Prostate gland (tissue), 2 donors: Measurements from ENCODE around the gene SYDE2.

ENCODE experiments used
- CTCF ChIP-seq, 4 experiments: fragments of 200-600 bp in 2 of 4; fragments of 450-650 bp in 2 of 4; sonication (generic) in 2 of 4; IDR thresholded peaks; 1 replicate in 3 of 4; 2 replicates in 1 of 4; pipeline ENCODE4 v1.5.1; 2016 to 2019; ENCODE audit warnings: antibody characterized with exemption in 4 of 4, mild to moderate bottlenecking in 2 of 4, moderate library complexity in 2 of 4
- POLR2A ChIP-seq: fragments of 450-650 bp; IDR thresholded peaks from one replicate; pipeline ENCODE4 v1.6.1; 2016; ENCODE audit warnings: antibody characterized with exemption, mild to moderate bottlenecking

DNA sequence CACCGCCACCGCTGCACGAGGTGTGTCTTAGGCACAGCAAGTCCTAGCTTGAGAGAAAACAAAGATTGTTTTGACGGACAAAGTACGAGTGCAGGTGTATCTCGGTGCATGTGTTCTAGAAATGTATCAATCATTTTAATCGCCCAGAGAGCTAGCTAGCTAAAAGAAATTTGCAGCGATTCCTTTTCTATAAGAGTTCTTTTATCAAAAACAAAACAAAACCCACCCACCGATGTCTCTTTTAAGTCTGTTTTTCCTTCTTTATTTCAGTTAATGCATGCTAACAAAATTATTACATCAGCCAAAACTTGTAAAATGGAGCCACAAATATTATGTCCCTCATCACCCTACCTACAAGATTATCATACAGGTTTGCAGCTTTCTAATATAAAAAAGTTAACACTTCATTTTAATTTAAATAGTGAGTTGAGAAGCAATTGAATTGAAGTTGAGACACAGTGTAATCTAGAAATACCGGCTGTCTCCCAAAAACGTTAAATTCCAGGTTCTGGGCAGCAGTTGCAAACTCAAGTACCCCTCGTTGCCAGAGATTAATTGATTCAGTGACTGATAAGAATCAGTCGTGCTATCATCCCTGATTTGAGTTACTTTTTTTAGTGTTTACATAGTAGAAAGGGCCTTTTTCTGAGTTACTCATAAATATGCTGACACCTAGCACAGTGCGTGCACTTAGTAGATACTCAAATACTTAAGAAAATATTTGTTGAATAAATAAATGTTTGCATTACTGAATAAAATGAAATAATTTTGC is 1.5 kb upstream of the SYDE2 start:
- TF ChIP-seq POLR2A = no peak
- TF ChIP-seq CTCF (IDR thresholded peaks at IDR 0.05) = no peak
